ENCODE results near the gene SYNDIG1. TPM values are rescaled to one million over a fixed set of nuclear protein-coding genes. Genes with fewer than 3 reads are reported as not detected.

SYNDIG1 gene
- total RNA-seq, 2 donors from 2014 or later: 0.73 to 4.5 TPM

DNA sequence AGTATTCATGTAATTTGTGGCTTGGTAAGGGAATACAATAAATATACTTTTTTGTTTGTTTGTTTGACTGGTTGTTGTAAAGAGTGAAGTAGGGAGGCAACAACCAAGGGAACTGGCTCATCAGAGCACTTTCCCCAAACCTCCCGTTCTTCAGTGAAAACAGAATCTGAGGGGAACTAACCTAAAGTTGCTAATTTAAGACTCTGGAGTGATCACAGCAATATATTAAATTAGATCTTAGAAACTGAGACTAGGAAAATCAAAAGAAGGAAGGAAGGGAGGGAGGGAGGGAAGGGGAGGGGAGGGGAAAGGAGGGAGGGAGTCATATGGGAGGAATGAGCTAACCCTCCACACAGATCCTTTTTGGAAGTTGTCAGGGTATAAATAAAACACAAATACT is 144.9 kb downstream of the SYNDIG1 start:
- TF ChIP-seq, protein P1, sequence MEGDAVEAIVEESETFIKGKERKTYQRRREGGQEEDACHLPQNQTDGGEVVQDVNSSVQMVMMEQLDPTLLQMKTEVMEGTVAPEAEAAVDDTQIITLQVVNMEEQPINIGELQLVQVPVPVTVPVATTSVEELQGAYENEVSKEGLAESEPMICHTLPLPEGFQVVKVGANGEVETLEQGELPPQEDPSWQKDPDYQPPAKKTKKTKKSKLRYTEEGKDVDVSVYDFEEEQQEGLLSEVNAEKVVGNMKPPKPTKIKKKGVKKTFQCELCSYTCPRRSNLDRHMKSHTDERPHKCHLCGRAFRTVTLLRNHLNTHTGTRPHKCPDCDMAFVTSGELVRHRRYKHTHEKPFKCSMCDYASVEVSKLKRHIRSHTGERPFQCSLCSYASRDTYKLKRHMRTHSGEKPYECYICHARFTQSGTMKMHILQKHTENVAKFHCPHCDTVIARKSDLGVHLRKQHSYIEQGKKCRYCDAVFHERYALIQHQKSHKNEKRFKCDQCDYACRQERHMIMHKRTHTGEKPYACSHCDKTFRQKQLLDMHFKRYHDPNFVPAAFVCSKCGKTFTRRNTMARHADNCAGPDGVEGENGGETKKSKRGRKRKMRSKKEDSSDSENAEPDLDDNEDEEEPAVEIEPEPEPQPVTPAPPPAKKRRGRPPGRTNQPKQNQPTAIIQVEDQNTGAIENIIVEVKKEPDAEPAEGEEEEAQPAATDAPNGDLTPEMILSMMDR (IDR thresholded peaks at IDR 0.05): no peak
- TF ChIP-seq POLR2A (IDR thresholded peaks at IDR 0.05) (no peak), POLR2AphosphoS5 (IDR thresholded peaks at IDR 0.05) (no peak)
- Histone ChIP-seq H3K36me3 (no peaks in the 10 kb centered on the region), H3K4me3 (no peak overlapping the region), H3K9me3 (no peaks in the 10 kb centered on the region), H3K27me3 (replicated peaks; ENCODE audit: insufficient read depth) (peaks cover 2% of the 10 kb centered on the region), H3K4me1 (replicated peaks) (no peaks in the 10 kb centered on the region), H3K27ac (no peak overlapping the region)
- 69% methylated on average over 1 of the region's 1 CpG for WGBS
- no peak for DNase-seq (ENCODE audit: low spot score)
- intact Hi-C loops (cut with DNase I): no loop called here

DNA sequence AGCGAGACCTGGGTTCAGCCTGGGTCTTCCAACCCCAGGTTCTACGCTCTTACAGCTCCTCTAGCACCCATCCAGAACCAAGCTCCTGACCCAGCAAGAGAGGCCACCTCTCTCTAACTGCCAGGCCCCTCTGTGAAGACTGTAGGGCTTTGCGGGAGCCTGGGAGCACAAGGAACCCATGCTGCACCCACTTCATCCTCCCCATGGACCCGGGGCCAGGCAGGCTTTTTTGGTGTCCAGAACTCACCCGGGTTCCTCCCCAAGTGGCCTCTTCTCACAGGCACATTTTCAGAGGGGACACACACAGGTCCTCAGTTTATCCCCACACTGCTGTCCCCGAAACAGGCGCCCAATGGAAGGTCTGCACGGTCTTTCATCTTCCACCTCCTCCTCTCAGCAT is 145.9 kb downstream of the SYNDIG1 start:
- no peak overlapping the region for H3K27ac ChIP-seq
- peaks cover 2% of the 10 kb centered on the region for H3K27me3 ChIP-seq (replicated peaks; ENCODE audit: insufficient read depth)
- H3K4me1 ChIP-seq (replicated peaks): no peaks in the 10 kb centered on the region
- H3K9me3 ChIP-seq: no peaks in the 10 kb centered on the region
- intact Hi-C loops (cut with DNase I): no loop called here
- no peak overlapping the region for H3K4me3 ChIP-seq
- no peak for TF ChIP-seq POLR2A (IDR thresholded peaks at IDR 0.05)
- TF ChIP-seq, protein P1 (IDR thresholded peaks at IDR 0.05): no peak
- no peak for TF ChIP-seq POLR2AphosphoS5 (IDR thresholded peaks at IDR 0.05)
- WGBS: 94% methylated on average over 8 of the region's 8 CpGs
- no peak for DNase-seq (ENCODE audit: low spot score)
- no peaks in the 10 kb centered on the region for H3K36me3 ChIP-seq

DNA sequence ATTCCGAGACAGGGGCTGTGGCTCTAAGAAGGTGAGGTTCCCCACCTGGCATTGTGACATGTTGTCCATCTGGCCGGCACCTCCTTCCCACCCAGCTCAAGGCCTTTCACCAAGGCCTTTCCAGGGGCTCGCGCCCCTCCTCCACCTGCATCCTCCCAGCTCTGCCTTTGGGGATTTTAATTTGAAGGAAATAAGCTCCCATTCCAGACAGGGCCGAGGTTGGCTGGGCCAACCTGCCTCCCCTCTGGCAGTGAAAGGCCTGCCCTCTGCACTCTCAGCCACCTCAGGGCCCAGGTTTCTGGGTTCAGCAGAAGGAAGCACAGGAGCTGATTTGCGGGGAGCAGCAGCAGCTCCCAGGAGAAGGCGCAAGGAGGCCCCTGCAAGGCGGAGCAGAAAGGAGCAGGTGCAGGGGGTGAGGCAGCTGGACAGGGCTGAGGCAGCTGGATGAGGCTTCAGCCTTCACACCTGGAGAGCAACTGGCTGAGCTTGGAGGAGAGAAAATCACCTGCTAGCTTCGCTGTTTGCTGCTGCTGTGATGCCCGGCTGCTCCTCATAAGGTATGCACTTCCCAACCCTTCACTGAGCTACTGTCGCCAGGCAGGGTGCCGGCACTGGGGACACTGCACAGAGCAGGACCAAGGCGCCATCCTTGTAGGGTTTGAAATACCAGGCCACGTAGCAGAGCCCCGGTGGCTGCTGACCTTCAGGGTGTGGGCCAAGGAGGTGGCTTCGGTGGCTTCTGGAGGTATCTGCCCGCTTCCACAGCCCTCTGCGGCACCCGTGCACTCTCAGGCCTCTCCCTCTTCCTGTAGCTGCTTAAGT is 147.0 kb downstream of the SYNDIG1 start:
- no peak overlapping the region for H3K4me3 ChIP-seq
- DNase-seq (ENCODE audit: low spot score): no peak
- H3K36me3 ChIP-seq: no peaks in the 10 kb centered on the region
- 92% methylated on average over 19 of the region's 19 CpGs for WGBS
- intact Hi-C loops (cut with DNase I): no loop called here
- peaks cover 2% of the 10 kb centered on the region for H3K27me3 ChIP-seq (replicated peaks; ENCODE audit: insufficient read depth)
- no peaks in the 10 kb centered on the region for H3K9me3 ChIP-seq
- no peak overlapping the region for H3K27ac ChIP-seq
- TF ChIP-seq, protein P1 (IDR thresholded peaks at IDR 0.05): no peak
- no peak for TF ChIP-seq POLR2A (IDR thresholded peaks at IDR 0.05)
- no peaks in the 10 kb centered on the region for H3K4me1 ChIP-seq (replicated peaks)

DNA sequence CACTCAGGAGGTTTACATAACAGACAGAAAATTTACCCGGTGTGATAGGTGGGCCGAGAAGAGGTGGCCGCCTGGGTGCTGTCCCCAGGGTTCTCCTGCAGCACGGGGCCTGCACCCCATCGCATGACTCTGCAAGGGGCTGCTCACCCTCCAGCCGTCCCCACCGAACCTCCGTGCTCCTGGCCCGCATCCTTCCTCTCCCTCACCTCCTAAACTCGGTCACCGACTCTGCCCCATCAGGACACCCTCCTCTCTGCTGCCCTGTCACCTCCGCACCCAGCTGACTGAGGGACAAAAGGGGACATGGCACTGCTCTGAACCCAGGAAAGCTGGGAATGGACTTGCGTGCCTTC is 147.6 kb downstream of the SYNDIG1 start:
- H3K9me3 ChIP-seq: no peaks in the 10 kb centered on the region
- H3K27me3 ChIP-seq (replicated peaks; ENCODE audit: insufficient read depth): peaks cover 2% of the 10 kb centered on the region
- no peak for DNase-seq (ENCODE audit: low spot score)
- intact Hi-C loops (cut with DNase I): no loop called here
- no peak for TF ChIP-seq POLR2AphosphoS5 (IDR thresholded peaks at IDR 0.05)
- TF ChIP-seq POLR2A (IDR thresholded peaks at IDR 0.05): no peak
- TF ChIP-seq, protein P1 (IDR thresholded peaks at IDR 0.05): no peak
- no peaks in the 10 kb centered on the region for H3K4me1 ChIP-seq (replicated peaks)
- WGBS: 90% methylated on average over 13 of the region's 13 CpGs
- H3K36me3 ChIP-seq: no peaks in the 10 kb centered on the region
- no peak overlapping the region for H3K4me3 ChIP-seq
- no peak overlapping the region for H3K27ac ChIP-seq

Measured in prostate gland (tissue), 2 donors.